Astrocyte of the hippocampus (primary cell): ENCODE measurements around the gene FABP1.

Source experiments
- DNase-seq: peaks from one replicate; pipeline ENCODE4 v3.0.0; 2011; ENCODE audit warnings: low read depth, low spot score

The FABP1 gene

DNA sequence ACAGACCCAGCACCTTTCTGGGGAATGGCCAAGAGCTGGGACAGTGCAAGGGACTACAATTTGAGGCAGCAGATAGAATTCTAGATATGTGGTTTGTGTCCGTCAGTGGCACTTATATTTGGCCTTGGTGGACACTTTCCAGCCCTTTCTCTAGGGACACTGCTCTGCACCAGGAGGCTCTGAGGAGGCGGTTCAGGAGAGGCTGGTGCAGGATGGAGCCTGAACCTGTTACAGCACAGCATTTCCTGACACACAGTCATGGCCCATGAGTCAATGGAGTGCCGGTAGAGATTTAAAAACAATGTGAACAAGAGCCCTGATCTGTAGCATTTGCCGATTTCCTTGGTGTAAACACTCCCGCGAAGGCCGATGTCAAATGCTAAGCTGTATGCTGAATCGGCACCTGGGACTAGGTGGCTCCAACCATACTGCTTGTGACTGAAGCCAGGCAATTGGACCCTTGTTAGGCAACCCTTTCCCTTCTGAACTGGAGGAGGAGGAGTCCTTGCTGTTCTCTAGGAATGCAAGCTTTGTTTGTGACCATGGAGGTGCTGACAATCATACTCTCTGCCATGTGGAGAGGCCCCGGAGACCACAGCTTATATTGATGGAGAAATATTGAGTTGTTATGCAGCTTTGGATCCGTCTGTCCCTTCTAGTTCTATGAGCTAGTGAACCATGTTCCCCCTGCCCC, 11.9 kb downstream of the FABP1 start:
- no peak for DNase-seq

DNA sequence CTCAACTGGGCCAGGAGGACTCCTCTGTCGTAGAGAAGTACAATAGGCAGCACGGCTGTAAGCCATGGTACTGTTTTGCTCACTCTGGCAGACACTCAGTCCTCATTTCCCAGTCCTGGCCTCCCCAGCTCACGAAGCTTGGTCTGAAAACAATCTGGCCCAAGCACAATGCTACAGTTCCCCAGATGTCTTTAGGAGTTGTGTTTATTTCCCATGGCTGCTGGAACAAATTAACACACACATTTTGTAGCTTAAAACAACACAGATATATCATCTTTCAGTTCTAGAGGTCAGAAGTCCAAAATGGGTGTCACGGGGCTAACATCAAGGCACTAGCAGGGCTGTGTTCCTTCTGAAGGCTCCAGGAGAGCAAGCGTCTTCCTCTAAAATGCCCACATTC, 13.0 kb downstream of the FABP1 start:
- DNase-seq: no peak

GRCh38 chr2:88113069-88113468, 14.8 kb downstream of the FABP1 start:
- no peak for DNase-seq

DNA sequence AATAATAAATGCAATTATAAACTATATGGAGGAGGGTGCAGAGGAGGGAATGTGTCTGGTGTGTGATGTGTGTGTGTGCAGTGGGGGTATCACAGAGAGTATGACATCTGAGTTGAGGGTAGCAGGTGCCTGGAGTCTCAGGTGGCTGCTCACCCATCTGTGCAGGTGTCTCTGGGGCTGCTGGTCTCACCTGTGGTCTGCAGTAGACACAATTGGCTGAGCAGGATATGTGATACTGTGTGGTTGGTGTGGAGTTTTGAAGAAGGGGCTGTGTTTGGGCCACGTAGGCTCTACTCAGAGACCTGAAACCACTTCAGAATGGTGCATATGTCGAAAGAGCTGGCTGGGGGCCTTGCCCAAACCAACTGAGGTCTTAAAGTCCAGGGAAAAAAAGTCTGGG, 17.0 kb downstream of the FABP1 start:
- DNase-seq: no peak

DNA sequence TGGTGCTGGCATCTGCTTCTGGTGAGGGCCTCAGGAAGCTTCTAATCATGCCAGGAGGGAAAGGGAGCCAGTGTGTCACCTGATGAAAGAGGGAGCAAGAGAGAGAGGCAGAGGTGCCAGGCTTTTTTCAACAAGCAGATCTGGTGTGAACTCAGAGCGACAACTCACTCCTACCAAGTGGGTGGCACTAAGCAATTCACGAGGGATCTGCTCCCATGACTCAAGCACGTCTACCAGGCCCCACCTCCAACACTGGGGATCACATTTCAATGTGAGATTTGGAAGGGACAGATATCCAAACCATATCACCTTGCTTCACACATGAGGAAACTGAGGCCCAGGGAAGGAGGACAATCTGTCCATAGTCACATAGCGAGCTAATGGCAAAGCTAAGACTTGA, 19.1 kb downstream of the FABP1 start:
- DNase-seq: no peak

GRCh38 chr2:88100489-88100858, 27.4 kb downstream of the FABP1 start:
- DNase-seq: no peak

- no peak for DNase-seq
Measured at GRCh38 chr2:88099798-88100488, 27.9 kb downstream of the FABP1 start.

DNA sequence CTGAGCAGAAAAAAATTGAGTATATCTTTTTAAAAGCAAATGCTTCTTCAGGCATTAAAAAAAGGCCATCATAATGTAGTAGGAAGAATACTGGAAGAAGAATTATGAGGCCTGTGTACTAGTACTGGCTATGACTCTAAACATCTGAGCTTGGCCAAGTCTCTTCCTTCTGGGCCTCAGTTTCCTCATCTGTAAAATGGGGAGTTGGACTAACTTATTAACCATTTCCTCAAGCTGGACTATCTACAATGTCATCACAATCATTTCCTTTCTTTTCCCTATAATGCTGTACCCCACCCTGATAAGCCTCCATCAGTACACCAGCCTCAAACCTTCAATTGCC, 29.3 kb downstream of the FABP1 start:
- no peak for DNase-seq

GRCh38 chr2:88097891-88098557, 29.8 kb downstream of the FABP1 start:
- DNase-seq: no peak

- no peak for DNase-seq
Measured at GRCh38 chr2:88097192-88097591, 30.7 kb downstream of the FABP1 start.

DNA sequence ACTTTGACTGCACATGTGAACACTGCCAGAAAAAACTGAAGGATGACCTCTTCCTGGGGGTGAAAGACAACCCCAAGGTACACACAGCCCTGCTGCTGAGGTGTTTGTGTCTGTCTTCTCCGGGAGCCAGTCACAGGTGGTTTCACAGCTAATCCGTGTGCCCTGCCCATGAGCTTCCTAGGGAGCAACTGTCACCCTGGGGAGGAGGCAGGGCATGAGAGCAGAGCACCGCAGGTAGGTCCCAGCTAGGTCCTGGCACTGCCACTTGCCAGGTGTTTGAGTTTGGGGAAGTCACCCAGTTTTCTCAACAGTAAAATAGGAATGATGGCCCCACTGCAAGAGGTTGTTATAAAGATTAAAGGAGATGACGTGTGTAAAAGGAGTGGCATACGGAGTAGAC, 31.2 kb downstream of the FABP1 start:
- DNase-seq: no peak

GRCh38 chr2:88095022-88095421, 32.8 kb downstream of the FABP1 start:
- DNase-seq: no peak

GRCh38 chr2:88092773-88093172, 35.1 kb downstream of the FABP1 start:
- DNase-seq: no peak

- no peak for DNase-seq
Measured at GRCh38 chr2:88091943-88092342, 35.9 kb downstream of the FABP1 start.

DNA sequence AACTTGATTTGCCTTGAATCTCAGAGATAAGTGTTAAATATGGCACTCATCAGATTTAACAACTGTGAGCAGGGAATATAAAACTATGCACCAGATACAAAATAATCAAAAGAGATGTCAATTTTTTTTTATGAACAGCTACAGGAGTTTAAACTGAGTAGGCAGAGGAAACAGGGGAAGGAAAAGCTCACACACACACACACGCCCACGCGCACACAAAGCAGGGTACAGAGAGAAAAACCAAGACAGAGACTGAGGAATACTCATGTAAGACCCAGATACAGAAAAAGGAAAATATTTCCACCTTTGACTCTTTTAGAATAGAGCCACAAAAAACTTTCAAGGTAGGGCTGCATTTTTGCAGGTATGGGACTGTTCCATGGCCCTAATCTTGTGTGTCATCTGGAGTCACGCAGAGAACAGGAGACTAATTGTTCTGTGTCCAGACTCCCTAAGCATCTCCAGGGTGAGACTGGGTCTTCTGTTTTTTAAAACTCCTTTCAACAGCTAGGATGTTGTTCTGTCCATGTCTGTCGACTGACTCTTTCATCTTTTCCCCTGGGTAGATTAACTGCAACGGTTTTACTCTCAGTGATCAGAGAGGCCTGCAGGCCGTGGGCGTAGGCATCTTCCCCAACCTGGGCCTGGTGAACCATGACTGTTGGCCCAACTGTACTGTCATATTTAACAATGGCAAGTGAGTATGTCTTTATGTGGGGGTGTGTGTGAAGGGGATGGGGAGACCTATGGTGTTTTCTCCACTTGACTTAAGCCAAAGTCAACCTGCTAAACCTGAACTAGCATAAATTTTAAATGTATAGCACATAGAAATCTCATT, 37.2 kb downstream of the FABP1 start:
- DNase-seq: no peak

DNA sequence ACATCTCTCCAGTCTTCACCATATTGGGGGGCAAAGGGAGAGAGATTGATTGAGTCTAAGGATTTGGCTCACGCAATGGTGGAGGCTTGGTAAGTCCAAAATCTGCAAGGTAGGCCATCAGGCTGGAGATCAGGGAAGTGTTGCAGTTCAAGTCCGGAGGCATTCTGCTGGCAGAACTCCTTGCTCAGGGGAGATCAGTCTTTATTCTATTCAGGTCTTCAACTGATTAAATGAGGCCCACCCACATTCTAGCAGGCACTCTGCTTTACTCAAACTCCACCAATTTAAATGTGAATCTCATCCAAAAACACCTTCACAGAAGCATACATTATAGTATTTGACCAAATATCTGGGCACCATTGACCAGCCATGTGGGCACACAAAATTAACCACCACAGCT, 38.9 kb downstream of the FABP1 start:
- no peak for DNase-seq

DNA sequence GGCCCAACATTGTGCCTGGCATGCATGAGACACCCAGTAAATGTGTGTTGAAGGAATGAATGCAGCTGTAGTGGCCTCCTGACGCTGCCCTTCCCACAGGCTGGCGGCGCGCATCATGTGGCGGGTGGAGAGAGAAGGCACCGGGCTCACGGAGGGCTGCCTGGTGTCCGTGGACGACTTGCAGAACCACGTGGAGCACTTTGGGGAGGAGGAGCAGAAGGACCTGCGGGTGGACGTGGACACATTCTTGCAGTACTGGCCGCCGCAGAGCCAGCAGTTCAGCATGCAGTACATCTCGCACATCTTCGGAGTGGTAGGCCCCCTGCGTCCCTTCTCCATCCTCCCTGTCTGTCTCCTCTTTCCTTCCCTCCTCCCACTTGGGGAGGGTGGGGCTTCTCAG, 40.1 kb downstream of the FABP1 start:
- no peak for DNase-seq

- no peak for DNase-seq
Measured at GRCh38 chr2:88087073-88087472, 40.8 kb downstream of the FABP1 start.

- DNase-seq: no peak
Measured at GRCh38 chr2:88086401-88086800, 41.5 kb downstream of the FABP1 start.

GRCh38 chr2:88085602-88086001, 42.3 kb downstream of the FABP1 start:
- no peak for DNase-seq

GRCh38 chr2:88085099-88085498, 42.8 kb downstream of the FABP1 start:
- no peak for DNase-seq

DNA sequence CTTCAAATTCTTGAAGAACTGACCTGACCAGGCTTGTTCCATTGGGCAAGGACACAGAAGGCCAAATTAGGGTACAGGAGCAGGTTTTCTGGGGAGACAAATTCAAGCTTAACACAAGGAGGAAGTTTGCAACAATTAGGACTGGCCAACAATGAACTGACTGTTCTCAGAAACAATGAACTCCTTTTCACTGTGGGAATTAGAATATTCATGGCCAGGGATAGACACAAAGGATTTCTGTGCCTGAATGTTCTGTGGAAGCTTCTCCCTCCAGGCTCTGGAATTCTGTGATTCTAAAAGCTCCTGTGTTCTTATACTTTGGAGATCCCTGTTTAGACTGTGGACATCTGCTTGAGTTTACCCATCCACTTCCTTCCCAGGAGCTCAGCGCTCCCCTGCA, 45.1 kb downstream of the FABP1 start:
- no peak for DNase-seq
